Measurements from ENCODE around the gene TTLL11. TPM values are rescaled to one million over a fixed set of nuclear protein-coding genes. Genes with fewer than 3 reads are reported as not detected.
A peak's percentile ranks its signal among the peaks of the same experiment; 100 is the strongest.
"Not testable (repeated sequence)": the region's sequence is repeated elsewhere in the genome, so short reads cannot be mapped to it uniquely, and the experiment has no call there.

TTLL11 gene
- total and polyA plus RNA-seq, 3 experiments from 2014 or later, result 4.0 to 6.2 (median 4.5) TPM

DNA sequence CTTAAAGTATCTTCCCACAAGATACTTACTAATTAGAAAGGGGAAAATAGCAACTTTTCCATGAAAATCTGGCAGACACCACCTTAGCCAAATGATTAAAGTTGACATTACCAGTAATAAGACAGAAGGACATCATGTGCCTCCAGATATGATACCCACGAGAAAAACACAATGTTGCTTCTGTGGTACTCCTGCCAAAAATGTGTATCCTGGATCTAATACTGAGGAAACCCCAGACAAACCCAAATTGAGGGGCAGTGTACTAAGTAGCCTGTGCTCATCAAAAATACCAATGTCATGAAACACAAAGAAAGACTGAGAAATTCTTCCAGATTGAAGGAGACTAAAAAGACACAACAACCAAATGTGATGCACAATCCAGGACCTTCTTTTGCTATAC lies 85.3 kb downstream of the TTLL11 start:
- ChIA-PET CTCF (interaction anchor here (0.9 kb wide), 1 partner anchor 12 kb away, joined by 3 read pairs; no protein-coding TSS in a partner anchor), POLR2A (no interaction called here)

DNA sequence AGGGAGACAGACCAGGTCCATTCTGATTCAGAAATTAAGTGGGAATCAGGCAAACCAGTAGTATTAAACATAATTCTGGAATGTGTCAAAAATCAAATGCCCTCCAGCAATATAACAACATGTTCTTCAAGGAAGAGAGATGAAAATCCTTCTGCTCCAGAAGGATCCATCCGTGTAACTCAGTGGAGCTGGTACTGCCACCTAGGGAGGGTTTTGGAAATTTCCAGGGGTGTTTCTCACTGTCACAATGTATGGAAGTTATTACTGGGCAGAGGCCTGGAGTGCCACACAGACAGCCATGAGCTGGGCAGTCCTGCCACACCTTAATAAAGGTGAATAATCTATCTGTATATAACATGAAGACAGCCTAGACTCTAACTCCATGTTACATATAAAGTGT lies 87.5 kb downstream of the TTLL11 start:
- H3K27me3 ChIP-seq (ENCODE audit: insufficient read depth, low read length, poor library complexity, severe bottlenecking), result no peaks in the 10 kb centered on the region
- ChIA-PET POLR2A (interaction anchor here (0.7 kb wide), 1 partner anchor 652 kb away, joined by 3 read pairs; no protein-coding TSS in a partner anchor), CTCF (no interaction called here)
- H3K9me3 ChIP-seq (ENCODE audit: low read length), result no peaks in the 10 kb centered on the region
- H3K27ac ChIP-seq (ENCODE audit: low read depth, low read length), result no peak overlapping the region
- peaks cover 0 to 2% (median 0%) of the 10 kb centered on the region in 3 donors for H3K36me3 Mint-ChIP-seq
- H3K4me3 ChIP-seq (ENCODE audit: low read length), result no peak overlapping the region
- no peak overlapping the region for H3K27ac Mint-ChIP-seq
- H3K9me3 Mint-ChIP-seq, result no peaks in the 10 kb centered on the region
- peaks cover 0 to 2% (median 0%) of the 10 kb centered on the region in 3 donors for H3K4me1 Mint-ChIP-seq
- no peak overlapping the region for H3K4me3 Mint-ChIP-seq
- no peaks in the 10 kb centered on the region for H3K4me1 ChIP-seq (ENCODE audit: insufficient read depth, low read length)
- H3K27me3 Mint-ChIP-seq, result peaks cover 0 to 2% of the 10 kb centered on the region in 2 donors
- H3K36me3 ChIP-seq (ENCODE audit: insufficient read depth, low read length), result no peaks in the 10 kb centered on the region
- no peak for DNase-seq

More for the DNA sequence above, 85.3 kb downstream of the TTLL11 start:
- Mint-ChIP-seq H3K36me3 (peaks cover 0 to 3% (median 0%) of the 10 kb centered on the region in 3 donors), H3K9me3 (no peaks in the 10 kb centered on the region), H3K4me1 (peaks cover 0 to 2% (median 0%) of the 10 kb centered on the region in 3 donors), H3K27ac (no peak overlapping the region), H3K4me3 (no peak overlapping the region), H3K27me3 (peaks cover 0 to 2% of the 10 kb centered on the region in 2 donors)
- no peak overlapping the region for H3K27ac ChIP-seq (ENCODE audit: low read depth, low read length)
- no peak for DNase-seq
- H3K27me3 ChIP-seq (ENCODE audit: insufficient read depth, low read length, poor library complexity, severe bottlenecking), result no peaks in the 10 kb centered on the region
- no peaks in the 10 kb centered on the region for H3K36me3 ChIP-seq (ENCODE audit: insufficient read depth, low read length)
- no peak overlapping the region for H3K4me3 ChIP-seq (ENCODE audit: low read length)
- H3K9me3 ChIP-seq (ENCODE audit: low read length), result no peaks in the 10 kb centered on the region
- H3K4me1 ChIP-seq (ENCODE audit: insufficient read depth, low read length), result no peaks in the 10 kb centered on the region

DNA sequence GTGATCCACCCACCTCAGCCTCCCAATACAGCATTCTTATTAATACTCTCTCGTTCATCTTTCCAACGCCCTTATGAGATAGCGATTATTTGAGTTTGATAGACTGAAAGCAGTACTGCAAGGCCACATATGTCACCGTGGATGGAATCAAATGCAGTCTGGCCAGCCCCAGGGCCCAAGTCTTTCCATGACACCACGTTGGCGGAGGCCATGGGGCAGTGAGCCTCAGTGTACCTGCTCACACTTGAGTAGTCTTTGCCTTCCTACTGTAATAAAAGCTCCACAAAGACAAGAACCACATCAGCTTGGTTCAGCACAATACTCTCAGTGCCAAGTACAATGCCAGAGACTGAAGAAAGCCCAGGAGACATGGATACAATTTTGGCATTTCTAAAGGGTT lies 88.5 kb downstream of the TTLL11 start:
- no peak overlapping the region for H3K27ac Mint-ChIP-seq
- Histone ChIP-seq H3K9me3 (ENCODE audit: low read length) (no peaks in the 10 kb centered on the region), H3K27ac (ENCODE audit: low read depth, low read length) (no peak overlapping the region), H3K4me1 (ENCODE audit: insufficient read depth, low read length) (no peaks in the 10 kb centered on the region), H3K27me3 (ENCODE audit: insufficient read depth, low read length, poor library complexity, severe bottlenecking) (no peaks in the 10 kb centered on the region), H3K4me3 (ENCODE audit: low read length) (no peak overlapping the region), H3K36me3 (ENCODE audit: insufficient read depth, low read length) (no peaks in the 10 kb centered on the region)
- H3K4me3 Mint-ChIP-seq, result no peak overlapping the region
- H3K27me3 Mint-ChIP-seq, result peaks cover 0 to 2% of the 10 kb centered on the region in 2 donors
- DNase-seq, result no peak
- ChIA-PET CTCF (no interaction called here), POLR2A (no interaction called here)
- no peaks in the 10 kb centered on the region for H3K9me3 Mint-ChIP-seq
- H3K4me1 Mint-ChIP-seq, result no peaks in the 10 kb centered on the region
- H3K36me3 Mint-ChIP-seq, result peaks cover 0 to 2% (median 0%) of the 10 kb centered on the region in 3 donors

DNA sequence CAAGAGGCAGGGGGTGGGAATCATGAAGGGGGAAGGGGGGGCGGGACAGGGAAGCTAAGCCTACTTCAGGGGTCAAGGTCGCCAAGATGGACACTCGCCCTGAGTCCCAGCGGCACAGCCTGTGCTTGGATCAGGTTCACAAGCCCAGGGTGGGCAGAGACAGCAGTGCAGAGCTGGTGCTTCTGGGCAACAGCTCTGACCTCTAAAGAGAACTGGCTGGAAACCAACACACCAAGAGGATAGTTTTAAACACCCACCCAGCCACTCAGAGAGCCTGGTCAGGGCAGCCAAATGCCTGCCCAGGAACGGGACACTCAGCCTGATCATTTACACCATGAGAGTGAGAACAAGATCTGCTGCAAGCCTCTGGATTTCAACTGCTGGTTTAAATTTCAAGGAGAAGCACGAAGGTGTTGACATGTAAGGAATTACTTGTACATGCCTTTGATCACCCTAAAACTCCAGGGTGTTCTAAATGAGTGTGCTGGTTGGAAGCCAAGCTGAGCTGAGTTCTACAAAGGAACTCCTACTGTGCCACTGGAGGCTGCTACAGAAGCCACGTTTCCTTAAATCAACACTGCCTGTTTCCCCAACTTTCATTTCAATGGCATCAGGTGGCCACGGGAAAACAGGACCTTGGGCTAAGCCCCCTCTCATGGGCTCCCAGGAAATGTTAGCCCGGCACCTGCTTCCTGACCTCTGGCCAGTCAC lies 91.5 kb downstream of the TTLL11 start:
- peaks cover 0 to 2% (median 0%) of the 10 kb centered on the region in 3 donors for H3K36me3 Mint-ChIP-seq
- no peak overlapping the region for H3K27ac Mint-ChIP-seq
- H3K4me1 Mint-ChIP-seq, result no peaks in the 10 kb centered on the region
- ChIA-PET CTCF (no interaction called here), POLR2A (no interaction called here)
- H3K9me3 Mint-ChIP-seq, result no peaks in the 10 kb centered on the region
- Histone ChIP-seq H3K36me3 (ENCODE audit: insufficient read depth, low read length) (no peaks in the 10 kb centered on the region), H3K9me3 (ENCODE audit: low read length) (no peaks in the 10 kb centered on the region), H3K4me1 (ENCODE audit: insufficient read depth, low read length) (no peaks in the 10 kb centered on the region), H3K27ac (ENCODE audit: low read depth, low read length) (no peak overlapping the region), H3K27me3 (ENCODE audit: insufficient read depth, low read length, poor library complexity, severe bottlenecking) (no peaks in the 10 kb centered on the region), H3K4me3 (ENCODE audit: low read length) (no peak overlapping the region)
- no peak for DNase-seq
- H3K27me3 Mint-ChIP-seq, result peaks cover 0 to 2% of the 10 kb centered on the region in 2 donors
- H3K4me3 Mint-ChIP-seq, result no peak overlapping the region

DNA sequence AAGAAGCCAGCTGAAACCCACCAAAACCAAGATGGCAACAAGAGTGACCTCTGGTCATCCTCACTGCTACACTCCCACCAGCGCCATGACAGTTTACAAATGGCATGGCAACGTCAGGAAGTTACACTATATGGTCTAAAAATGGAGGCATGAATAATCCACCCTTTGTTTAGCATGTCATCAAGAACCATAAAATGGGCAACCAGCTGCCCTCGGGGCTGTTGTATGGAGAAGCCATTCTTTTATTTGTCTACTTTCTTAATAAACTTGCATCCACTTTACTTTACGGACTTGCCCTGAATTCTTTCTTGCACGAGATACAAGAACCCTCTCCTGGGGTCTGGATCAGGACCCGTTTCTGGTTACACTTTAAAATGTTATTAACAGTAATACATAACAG lies 92.6 kb downstream of the TTLL11 start:
- H3K4me3 ChIP-seq (ENCODE audit: low read length); H3K36me3 Mint-ChIP-seq; H3K27me3 ChIP-seq (ENCODE audit: insufficient read depth, low read length, poor library complexity, severe bottlenecking); H3K27me3 Mint-ChIP-seq; POLR2A ChIA-PET; H3K27ac ChIP-seq (ENCODE audit: low read depth, low read length); H3K9me3 ChIP-seq (ENCODE audit: low read length); H3K4me3 Mint-ChIP-seq; H3K27ac Mint-ChIP-seq; H3K4me1 Mint-ChIP-seq; DNase-seq; H3K9me3 Mint-ChIP-seq; H3K4me1 ChIP-seq (ENCODE audit: insufficient read depth, low read length); H3K36me3 ChIP-seq (ENCODE audit: insufficient read depth, low read length); CTCF ChIA-PET: not testable (repeated sequence)

DNA sequence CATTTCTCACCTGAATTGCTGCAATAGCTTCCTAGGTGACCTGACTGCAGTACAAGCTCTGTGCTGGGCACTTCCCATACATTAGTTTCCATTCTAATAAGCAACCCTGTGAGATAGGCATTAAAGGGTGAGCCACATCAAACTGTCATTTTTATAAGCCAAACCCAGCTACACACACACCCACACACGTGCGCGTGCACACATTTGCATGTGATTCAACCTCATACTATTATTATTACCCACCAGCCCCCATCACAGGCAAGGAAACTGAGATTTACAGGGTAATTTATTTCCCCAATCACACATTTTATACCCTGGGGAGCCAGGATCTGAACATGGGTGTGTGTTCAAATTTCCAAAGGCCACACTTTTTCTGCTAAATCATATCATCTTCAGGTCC lies 93.6 kb downstream of the TTLL11 start:
- DNase-seq, result no peak

DNA sequence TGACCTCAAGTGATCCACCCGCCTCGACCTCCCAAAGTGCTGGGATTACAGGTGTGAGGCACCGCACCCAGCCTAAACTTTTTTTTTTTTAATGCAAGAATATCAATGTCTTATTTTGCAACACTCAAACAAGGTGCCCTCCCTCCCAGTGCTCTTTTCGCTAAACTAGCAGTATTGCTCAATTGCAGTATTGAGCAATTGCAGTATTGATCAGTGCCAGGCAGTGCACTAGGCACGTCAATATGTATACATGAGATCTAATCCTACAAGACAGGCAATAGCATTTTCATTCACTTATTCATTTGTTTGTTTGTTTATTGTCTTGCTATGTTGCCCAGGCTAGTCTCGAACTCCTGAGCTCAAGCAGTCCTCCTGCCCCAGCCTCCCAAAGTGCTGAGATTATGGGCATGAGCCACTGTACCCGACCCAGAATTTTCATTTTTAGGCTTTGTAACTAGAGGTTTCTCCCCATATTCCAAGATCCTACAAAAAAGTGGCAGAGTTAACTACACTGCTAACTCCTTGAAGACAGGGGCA lies 94.5 kb downstream of the TTLL11 start:
- H3K27me3 ChIP-seq (ENCODE audit: insufficient read depth, low read length, poor library complexity, severe bottlenecking), result no peaks in the 10 kb centered on the region
- ChIA-PET CTCF (interaction anchor here (1.2 kb wide), 1 partner anchor 311 kb away, joined by 3 read pairs; no protein-coding TSS in a partner anchor), POLR2A (no interaction called here)
- no peaks in the 10 kb centered on the region for H3K4me1 Mint-ChIP-seq
- no peaks in the 10 kb centered on the region for H3K27me3 Mint-ChIP-seq
- H3K27ac ChIP-seq (ENCODE audit: low read depth, low read length), result no peak overlapping the region
- H3K9me3 ChIP-seq (ENCODE audit: low read length), result no peaks in the 10 kb centered on the region
- H3K36me3 ChIP-seq (ENCODE audit: insufficient read depth, low read length), result no peaks in the 10 kb centered on the region
- DNase-seq, result no peak
- H3K36me3 Mint-ChIP-seq, result peaks cover 0 to 2% (median 0%) of the 10 kb centered on the region in 3 donors
- H3K4me3 Mint-ChIP-seq, result no peak overlapping the region
- H3K9me3 Mint-ChIP-seq, result no peaks in the 10 kb centered on the region
- H3K4me1 ChIP-seq (ENCODE audit: insufficient read depth, low read length), result no peaks in the 10 kb centered on the region
- H3K27ac Mint-ChIP-seq, result no peak overlapping the region
- no peak overlapping the region for H3K4me3 ChIP-seq (ENCODE audit: low read length)

More for the DNA sequence above, 93.6 kb downstream of the TTLL11 start:
- no peak overlapping the region for H3K4me3 ChIP-seq (ENCODE audit: low read length)
- H3K9me3 Mint-ChIP-seq, result no peaks in the 10 kb centered on the region
- H3K27ac Mint-ChIP-seq, result peak overlapping the region in 1 of 8 donors; percentile 58
- H3K4me1 Mint-ChIP-seq, result no peaks in the 10 kb centered on the region
- no peaks in the 10 kb centered on the region for H3K36me3 ChIP-seq (ENCODE audit: insufficient read depth, low read length)
- H3K27ac ChIP-seq (ENCODE audit: low read depth, low read length), result no peak overlapping the region
- H3K4me3 Mint-ChIP-seq, result no peak overlapping the region
- no peaks in the 10 kb centered on the region for H3K27me3 ChIP-seq (ENCODE audit: insufficient read depth, low read length, poor library complexity, severe bottlenecking)
- H3K36me3 Mint-ChIP-seq, result peaks cover 0 to 2% (median 0%) of the 10 kb centered on the region in 3 donors
- POLR2A ChIA-PET, result no interaction called here
- H3K9me3 ChIP-seq (ENCODE audit: low read length), result no peaks in the 10 kb centered on the region
- peaks cover 0 to 1% of the 10 kb centered on the region in 2 donors for H3K27me3 Mint-ChIP-seq
- no peaks in the 10 kb centered on the region for H3K4me1 ChIP-seq (ENCODE audit: insufficient read depth, low read length)
- CTCF ChIA-PET, result no interaction called here

DNA sequence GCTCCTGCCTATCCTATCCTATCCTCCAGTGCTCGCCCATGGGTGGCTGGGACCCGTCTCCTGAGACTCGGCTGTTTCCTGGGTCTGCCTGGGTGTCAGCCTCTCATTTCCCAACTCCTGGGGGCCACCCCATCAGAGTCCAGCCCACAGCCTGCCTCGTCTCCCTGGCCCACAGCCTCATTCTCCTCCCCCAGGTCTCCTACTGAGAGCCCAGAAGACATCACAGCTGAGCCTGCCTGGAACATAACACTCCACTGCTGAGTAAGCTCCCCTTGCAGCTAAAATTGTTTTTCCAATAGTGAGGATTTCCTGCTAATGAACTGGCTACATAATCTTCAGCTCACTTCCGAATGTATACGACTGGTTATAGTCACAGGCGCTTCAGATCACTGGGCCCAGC lies 95.3 kb downstream of the TTLL11 start:
- Histone ChIP-seq H3K27ac (ENCODE audit: low read depth, low read length) (no peak overlapping the region), H3K36me3 (ENCODE audit: insufficient read depth, low read length) (no peaks in the 10 kb centered on the region), H3K4me1 (ENCODE audit: insufficient read depth, low read length) (no peaks in the 10 kb centered on the region), H3K9me3 (ENCODE audit: low read length) (no peaks in the 10 kb centered on the region), H3K27me3 (ENCODE audit: insufficient read depth, low read length, poor library complexity, severe bottlenecking) (no peaks in the 10 kb centered on the region), H3K4me3 (ENCODE audit: low read length) (no peak overlapping the region)
- CTCF ChIA-PET, result interaction anchor here (1.2 kb wide), 1 partner anchor 311 kb away, joined by 3 read pairs; no protein-coding TSS in a partner anchor
- no peaks in the 10 kb centered on the region for H3K4me1 Mint-ChIP-seq
- peaks cover 0 to 2% (median 0%) of the 10 kb centered on the region in 3 donors for H3K36me3 Mint-ChIP-seq
- no peak overlapping the region for H3K4me3 Mint-ChIP-seq
- POLR2A ChIA-PET, result no interaction called here
- no peak overlapping the region for H3K27ac Mint-ChIP-seq
- no peak for DNase-seq
- H3K27me3 Mint-ChIP-seq, result no peaks in the 10 kb centered on the region
- H3K9me3 Mint-ChIP-seq, result no peaks in the 10 kb centered on the region
